H1 (cell line): ENCODE data around the gene WDR7. TPM values are rescaled to one million over a fixed set of nuclear protein-coding genes. Genes with fewer than 3 reads are reported as not detected.

ENCODE experiments used
- CTCF ChIA-PET: fragments of 300-600 bp; sonication (Branson Sonifier 250); formaldehyde crosslinking; loops from one replicate; lab custom pipeline; 2021; ENCODE audit not compliant: partially characterized antibody; lab: Charles Lee
- POLR2A ChIA-PET: fragments of 300-600 bp; sonication (Branson Sonifier 250); formaldehyde crosslinking; loops from one replicate; lab custom pipeline; 2021; ENCODE audit warnings: inconsistent platforms; ENCODE audit not compliant: partially characterized antibody; lab: Charles Lee
- DNase-seq, 2 experiments: peaks; one replicate each; pipeline versions ENCODE4 v3.0.0 to v3.0.0-alpha.2; 2010 to 2022; ENCODE audit warnings: low spot score in 2 of 2, low read depth in 1 of 2, mixed read lengths in 1 of 2
- FAIRE-seq: peaks from 2 replicates; lab custom pipeline; 2011; peaks lifted over from hg19 to GRCh38; lab: Jason Lieb, UNC
- H2AFZ ChIP-seq: 2 replicates; pipeline ENCODE4 v1.8.1; 2012; ENCODE audit warnings: low read length, inconsistent platforms
- H2AK5ac ChIP-seq: 2 replicates; pipeline ENCODE4 v1.6.1; 2013; ENCODE audit warnings: low read depth, low read length
- H2BK120ac ChIP-seq: replicated peaks from 2 replicates; pipeline ENCODE3; 2013; ENCODE audit warnings: low read depth, low read length, inconsistent platforms
- H2BK12ac ChIP-seq: 2 replicates; pipeline ENCODE4 v1.6.1; 2013; ENCODE audit warnings: low read depth, low read length
- H2BK15ac ChIP-seq: 2 replicates; pipeline ENCODE4 v1.6.1; 2013; ENCODE audit warnings: low read length
- H2BK20ac ChIP-seq: 2 replicates; pipeline ENCODE4 v1.6.1; 2013; ENCODE audit warnings: low read length
- H2BK5ac ChIP-seq: 2 replicates; pipeline ENCODE4 v1.6.1; 2013; ENCODE audit warnings: low read depth, low read length
- H3K14ac ChIP-seq: 2 replicates; pipeline ENCODE4 v1.6.1; 2013; ENCODE audit warnings: inconsistent platforms; ENCODE audit not compliant: insufficient read length
- H3K18ac ChIP-seq: 2 replicates; pipeline ENCODE4 v1.6.1; 2013; ENCODE audit warnings: low read length; ENCODE audit errors: extremely low read depth
- H3K23ac ChIP-seq: 2 replicates; pipeline ENCODE4 v1.6.1; 2013; ENCODE audit warnings: inconsistent platforms; ENCODE audit not compliant: insufficient read length
- H3K23me2 ChIP-seq: 2 replicates; pipeline ENCODE4 v1.6.1; 2013; ENCODE audit warnings: low read depth, low read length
- H3K27ac ChIP-seq: 2 replicates; pipeline ENCODE4 v1.6.1; 2011; ENCODE audit warnings: low read depth, low read length, inconsistent platforms
- H3K27me3 ChIP-seq, 4 experiments: replicated peaks in 1 of 4; 1 replicate in 1 of 4; 2 replicates in 3 of 4; pipeline versions ENCODE4 v1.6.1 to v1.8.1; 2011 to 2013; ENCODE audit warnings: low read length in 3 of 4, mild to moderate bottlenecking in 3 of 4, inconsistent platforms in 2 of 4, mixed read lengths in 2 of 4, moderate library complexity in 1 of 4; ENCODE audit not compliant: control insufficient read depth in 3 of 4, insufficient read depth in 3 of 4; ENCODE audit errors: extremely low read depth in 1 of 4
- H3K36me3 ChIP-seq, 4 experiments: 2 replicates each; pipeline versions ENCODE4 v1.6.1 to v1.8.1; 2011 to 2013; ENCODE audit warnings: mild to moderate bottlenecking in 4 of 4, low read length in 3 of 4, moderate library complexity in 2 of 4, control low read depth in 1 of 4, inconsistent platforms in 1 of 4; ENCODE audit not compliant: insufficient read depth in 4 of 4, control insufficient read depth in 2 of 4
- H3K4ac ChIP-seq: replicated peaks from 2 replicates; pipeline ENCODE3; 2013; ENCODE audit warnings: low read length, low read depth, mixed read lengths, inconsistent platforms; ENCODE audit not compliant: insufficient read length
- H3K4me1 ChIP-seq, 4 experiments: replicated peaks in 1 of 4; 1 replicate in 1 of 4; 2 replicates in 3 of 4; pipeline versions ENCODE4 v1.6.1 to v1.8.1; 2011 to 2013; ENCODE audit warnings: low read length in 3 of 4, inconsistent platforms in 2 of 4, mixed read lengths in 1 of 4; ENCODE audit not compliant: insufficient read depth in 4 of 4, control insufficient read depth in 3 of 4
- H3K4me2 ChIP-seq, 2 experiments: 2 replicates each; pipeline versions ENCODE4 v1.6.1 to v1.8.1; 2011 to 2013; ENCODE audit warnings: low read depth in 2 of 2, low read length in 2 of 2, control low read depth in 1 of 2, inconsistent platforms in 1 of 2, mild to moderate bottlenecking in 1 of 2; ENCODE audit not compliant: insufficient read depth in 1 of 2
- H3K4me3 ChIP-seq, 4 experiments: fragments of 200-600, 300-600 bp in 1 of 4; sonication (generic), shearing (Covaris generic), sonication (Bioruptor Twin) in 1 of 4; 2 replicates each; pipeline versions ENCODE4 v1.5.1 to v1.8.1; 2011 to 2016; ENCODE audit warnings: low read length in 4 of 4, low read depth in 3 of 4, control low read depth in 2 of 4, inconsistent platforms in 2 of 4, mild to moderate bottlenecking in 2 of 4, mixed read lengths in 1 of 4, moderate library complexity in 1 of 4; ENCODE audit not compliant: insufficient read depth in 2 of 4; ENCODE audit errors: extremely low read depth in 1 of 4
- H3K56ac ChIP-seq: replicated peaks from 2 replicates; pipeline ENCODE3; 2013; ENCODE audit warnings: low read depth, mild to moderate bottlenecking, mixed read lengths, low read length, inconsistent platforms; ENCODE audit not compliant: insufficient read length
- H3K79me1 ChIP-seq: 2 replicates; pipeline ENCODE4 v1.6.1; 2013; ENCODE audit warnings: low read depth, low read length, control low read depth
- H3K79me2 ChIP-seq, 2 experiments: 2 replicates each; pipeline versions ENCODE4 v1.6.1 to v1.8.1; 2012 to 2013; ENCODE audit warnings: low read length in 2 of 2, mild to moderate bottlenecking in 2 of 2, inconsistent platforms in 1 of 2; ENCODE audit not compliant: insufficient read depth in 2 of 2, control insufficient read depth in 1 of 2
- H3K9ac ChIP-seq, 4 experiments: replicated peaks in 1 of 4; 1 replicate in 1 of 4; 2 replicates in 3 of 4; pipeline versions ENCODE4 v1.6.1 to v1.8.1; 2011 to 2013; ENCODE audit warnings: low read depth in 3 of 4, low read length in 3 of 4, control low read depth in 2 of 4, mild to moderate bottlenecking in 2 of 4, moderate library complexity in 2 of 4, inconsistent platforms in 1 of 4; ENCODE audit errors: extremely low read depth in 1 of 4
- H3K9me3 ChIP-seq, 2 experiments: 2 replicates each; pipeline versions ENCODE4 v1.6.1 to v1.8.1; 2012 to 2013; ENCODE audit warnings: mild to moderate bottlenecking in 2 of 2, moderate library complexity in 2 of 2, control low read depth in 1 of 2, inconsistent platforms in 1 of 2, low read depth in 1 of 2, low read length in 1 of 2, mixed read lengths in 1 of 2; ENCODE audit not compliant: insufficient read depth in 2 of 2
- H4K20me1 ChIP-seq, 2 experiments: replicated peaks in 1 of 2; 2 replicates each; pipeline versions ENCODE3 to v1.8.1; 2011 to 2013; ENCODE audit warnings: inconsistent platforms in 2 of 2, low read length in 2 of 2, mild to moderate bottlenecking in 1 of 2; ENCODE audit not compliant: insufficient read depth in 2 of 2, control insufficient read depth in 1 of 2
- H4K5ac ChIP-seq: 2 replicates; pipeline ENCODE4 v1.6.1; 2013; ENCODE audit warnings: low read length, low read depth, mixed read lengths, inconsistent platforms; ENCODE audit not compliant: insufficient read length
- H4K8ac ChIP-seq: 2 replicates; pipeline ENCODE4 v1.8.0; 2013; ENCODE audit warnings: mild to moderate bottlenecking, moderate library complexity, low read length, inconsistent platforms; ENCODE audit not compliant: insufficient read depth; ENCODE audit errors: extremely low read depth
- H4K91ac ChIP-seq: replicated peaks from 2 replicates; pipeline ENCODE3; 2013; ENCODE audit warnings: low read length, mixed read lengths, inconsistent platforms; ENCODE audit not compliant: insufficient read length
- CBX8 ChIP-seq: fragments of 300-800, 300-1000 bp; sonication (generic); IDR thresholded peaks from 2 replicates; pipeline ENCODE4 v1.7.1; 2016; ENCODE audit warnings: low read depth, low read length, borderline replicate concordance
- CEBPB ChIP-seq: IDR thresholded peaks from 2 replicates; pipeline ENCODE4 v1.6.1; 2012; ENCODE audit warnings: low read depth, low read length
- CHD2 ChIP-seq: IDR thresholded peaks from 2 replicates; pipeline ENCODE4 v1.6.1; 2012; ENCODE audit warnings: low read length, improper control_type of control experiment
- GTF2F1 ChIP-seq: IDR thresholded peaks from 2 replicates; pipeline ENCODE4 v1.6.1; 2012; ENCODE audit warnings: low read depth, low read length, improper control_type of control experiment, borderline replicate concordance
- JUN ChIP-seq: IDR thresholded peaks from 2 replicates; pipeline ENCODE4 v1.6.1; 2011; ENCODE audit warnings: low read depth, mild to moderate bottlenecking, improper control_type of control experiment, low read length
- PHF8 ChIP-seq: fragments of 200-600 bp; sonication (generic); conservative IDR thresholded peaks from 2 replicates; pipeline ENCODE4 v1.7.1; 2012; ENCODE audit warnings: low read depth, mild to moderate bottlenecking, inconsistent platforms, low read length, moderate library complexity
- POU5F1 ChIP-seq: IDR thresholded peaks from 2 replicates; pipeline ENCODE4 v1.6.1; 2011; ENCODE audit warnings: low read depth, mild to moderate bottlenecking, low read length, moderate library complexity
- RNF2 ChIP-seq: fragments of 200-900, 300-1000 bp; sonication (generic); IDR thresholded peaks from 2 replicates; pipeline ENCODE4 v1.7.1; 2016; ENCODE audit warnings: borderline replicate concordance, low read depth, mild to moderate bottlenecking, antibody characterized with exemption, low read length; ENCODE audit not compliant: poor library complexity, severe bottlenecking; ENCODE audit errors: missing control alignments
- RXRA ChIP-seq: IDR thresholded peaks from 2 replicates; pipeline ENCODE4 v1.6.1; 2011; ENCODE audit warnings: low read depth, mild to moderate bottlenecking, low read length, moderate library complexity; ENCODE audit not compliant: insufficient read depth
- SP1 ChIP-seq: IDR thresholded peaks from 2 replicates; pipeline ENCODE4 v1.6.1; 2011; ENCODE audit warnings: low read depth, low read length
- SRF ChIP-seq: IDR thresholded peaks from 2 replicates; pipeline ENCODE4 v1.6.1; 2011; ENCODE audit warnings: mild to moderate bottlenecking, low read depth, low read length, moderate library complexity
- TAF1 ChIP-seq: IDR thresholded peaks from 2 replicates; pipeline ENCODE4 v1.6.1; 2011; ENCODE audit warnings: mild to moderate bottlenecking, low read depth, low read length
- TEAD4 ChIP-seq: IDR thresholded peaks from 2 replicates; pipeline ENCODE4 v1.6.1; 2012; ENCODE audit warnings: low read depth, low read length, inconsistent platforms, mixed read lengths
- YY1 ChIP-seq: IDR thresholded peaks from 2 replicates; pipeline ENCODE4 v1.6.1; 2011; ENCODE audit warnings: low read depth, mild to moderate bottlenecking, low read length
- WGBS, 2 experiments: shearing (Covaris generic) in 1 of 2; methylation state at CpG; one replicate each; pipeline versions ENCODE4 v1.1.6 to v1.1.7; 2013 to 2015; ENCODE audit warnings: low lambda C conversion rate in 2 of 2, mixed read lengths in 2 of 2, inconsistent platforms in 1 of 2, low coverage in 1 of 2, missing lambda C conversion rate in 1 of 2; ENCODE audit not compliant: insufficient replicate concordance in 2 of 2, insufficient coverage in 1 of 2, insufficient read length in 1 of 2; ENCODE audit errors: extremely low coverage in 1 of 2, missing lambda C conversion rate in 1 of 2; 5-methylcytosine and 5-hydroxymethylcytosine counted together
- polyA plus RNA-seq, 7 experiments: library from polyadenylated mRNA; depleted of rRNA in 3 of 7; stranded (reverse) in 5 of 7; unstranded in 2 of 7; fragments of >200 nt in 5 of 7; fragments of 200-250 nt in 2 of 7; gene quantifications; 1 replicate in 5 of 7; 2 replicates in 1 of 7; 4 replicates in 1 of 7; pipeline versions ENCODE4 v1.2.1 to v1.2.3, GENCODE V29; 2011 to 2013; ENCODE audit warnings: missing spikeins in 2 of 7, mixed read lengths in 2 of 7
- total RNA-seq: library from RNA; stranded (reverse); fragmentation: NEBNext Ultra II Directional; extraction: Animal tissue kit (Norgen Biotek cat#: 25700); gene quantifications from 2 replicates; pipeline ENCODE4 v1.2.1, GENCODE V29; 2021
- TF ChIP-seq, protein P1 (sequence below): IDR thresholded peaks from 2 replicates; pipeline ENCODE4 v1.6.1; 2012; ENCODE audit warnings: inconsistent platforms

The WDR7 gene
- total and polyA plus RNA-seq, 2 of the 8 experiments (the other 6 are each of a cell fraction or from before 2014, with no cell fraction given): 5.5 to 15.2 TPM

DNA sequence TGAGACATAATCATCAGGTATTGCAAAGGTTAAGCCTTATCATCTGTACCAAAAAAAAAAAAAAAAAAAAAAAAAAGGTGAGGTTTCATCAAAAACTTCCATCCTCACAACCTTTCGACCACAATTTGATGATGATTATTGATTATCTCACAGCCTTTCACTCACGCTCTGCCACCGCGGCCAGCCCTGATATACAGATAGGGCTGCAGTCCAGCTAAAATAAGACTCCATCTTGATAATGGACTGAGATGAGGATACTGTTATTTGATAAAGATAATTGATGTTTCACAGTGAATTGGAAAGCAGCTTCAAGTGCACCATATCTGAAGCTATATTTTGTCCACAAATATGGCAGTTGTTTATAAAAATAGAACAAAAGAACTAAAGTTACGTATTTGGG lies 336.1 kb downstream of the WDR7 start:
- H3K9me3 ChIP-seq: no peaks in the 10 kb centered on the region
- no peak overlapping the region for H4K91ac ChIP-seq
- H2BK12ac ChIP-seq: no peak overlapping the region
- H3K56ac ChIP-seq: no peak overlapping the region
- H4K8ac ChIP-seq: no peak overlapping the region
- no peak overlapping the region for H3K4ac ChIP-seq
- no peak overlapping the region for H3K27ac ChIP-seq
- H4K20me1 ChIP-seq: no peaks in the 10 kb centered on the region
- peak overlapping the region; percentile 14 to 60; a peak in 3 of 4 replicates for H3K4me2 ChIP-seq
- no peak overlapping the region for H3K18ac ChIP-seq
- H2AK5ac ChIP-seq: no peak overlapping the region
- no peak for DNase-seq
- no peaks in the 10 kb centered on the region for H3K79me2 ChIP-seq
- no peak overlapping the region for H2AFZ ChIP-seq
- no peak overlapping the region for H3K9ac ChIP-seq
- H4K5ac ChIP-seq: no peak overlapping the region
- H2BK5ac ChIP-seq: no peak overlapping the region
- H3K14ac ChIP-seq: no peak overlapping the region
- ChIA-PET CTCF (interaction anchor here (0.6 kb wide), 1 partner anchor 540 kb away, joined by 3 read pairs; no protein-coding TSS in a partner anchor), POLR2A (interaction anchor here (0.9 to 1.1 kb wide), 2 partner anchors 68 to 114 kb away, joined by 3 read pairs; no protein-coding TSS in a partner anchor)
- FAIRE-seq: no peak
- no peaks in the 10 kb centered on the region for H3K23me2 ChIP-seq
- no peak overlapping the region for H2BK15ac ChIP-seq
- no peaks in the 10 kb centered on the region for H3K79me1 ChIP-seq
- peaks cover 0 to 6% (median 2%) of the 10 kb centered on the region in 4 experiments; a peak in 3 of 7 replicates for H3K4me1 ChIP-seq
- H3K23ac ChIP-seq: no peak overlapping the region
- 79% methylated on average over 5 of the region's 5 CpGs; no CpG with 5 or more reads in 1 of the 2 experiments for WGBS, 2 experiments
- no peaks in the 10 kb centered on the region for H3K36me3 ChIP-seq
- peak overlapping the region in 1 of 4 experiments; percentile 27; a peak in 1 of 8 replicates for H3K4me3 ChIP-seq
- no peak overlapping the region for H2BK20ac ChIP-seq
- H3K27me3 ChIP-seq: no peaks in the 10 kb centered on the region
- H2BK120ac ChIP-seq: no peak overlapping the region
- no peak for TF ChIP-seq JUN
- no peak for TF ChIP-seq CBX8
- no peak for TF ChIP-seq TAF1
- no peak for TF ChIP-seq TEAD4
- no peak for TF ChIP-seq POU5F1
- TF ChIP-seq PHF8: no peak
- no peak for TF ChIP-seq RXRA
- no peak for TF ChIP-seq SP1
- TF ChIP-seq YY1: no peak
- TF ChIP-seq CHD2: no peak
- TF ChIP-seq RNF2: no peak
- no peak for TF ChIP-seq SRF
- no peak for TF ChIP-seq GTF2F1
- TF ChIP-seq, protein P1, sequence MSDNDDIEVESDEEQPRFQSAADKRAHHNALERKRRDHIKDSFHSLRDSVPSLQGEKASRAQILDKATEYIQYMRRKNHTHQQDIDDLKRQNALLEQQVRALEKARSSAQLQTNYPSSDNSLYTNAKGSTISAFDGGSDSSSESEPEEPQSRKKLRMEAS: no peak
- no peak for TF ChIP-seq CEBPB
